GM12874 (cell line): ENCODE results near the gene CNIH3.

ENCODE experiments used
- CTCF ChIP-seq: IDR thresholded peaks from 2 replicates; pipeline ENCODE4 v1.5.1; 2011; ENCODE audit warnings: low read depth, mild to moderate bottlenecking, control low read depth, low read length, moderate library complexity; ENCODE audit not compliant: insufficient read depth

CNIH3 gene

DNA sequence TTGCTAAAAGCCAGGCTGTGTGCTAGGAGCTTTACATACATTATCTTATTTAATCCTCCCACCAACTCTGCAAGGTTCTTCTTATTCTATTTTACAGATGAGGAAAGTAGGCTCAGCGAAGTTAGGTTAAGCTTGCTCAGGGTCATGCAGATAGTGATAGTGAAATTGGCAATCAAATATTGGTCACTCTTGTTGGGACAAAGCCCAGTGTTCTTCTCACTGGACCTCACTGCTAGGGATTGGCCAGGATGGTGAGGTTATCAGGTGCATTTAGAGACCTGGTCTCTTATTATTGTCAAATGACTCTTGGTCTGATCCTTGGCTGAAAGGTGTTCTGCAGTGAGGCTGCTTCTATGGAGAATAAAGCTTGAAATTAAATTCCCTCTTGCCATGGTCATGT, 145.1 kb downstream of the CNIH3 start:
- no peak for TF ChIP-seq CTCF

GRCh38 chr1:224762046-224762445, 145.9 kb downstream of the CNIH3 start:
- no peak for TF ChIP-seq CTCF

GRCh38 chr1:224762701-224763100, 146.6 kb downstream of the CNIH3 start:
- TF ChIP-seq CTCF = no peak

DNA sequence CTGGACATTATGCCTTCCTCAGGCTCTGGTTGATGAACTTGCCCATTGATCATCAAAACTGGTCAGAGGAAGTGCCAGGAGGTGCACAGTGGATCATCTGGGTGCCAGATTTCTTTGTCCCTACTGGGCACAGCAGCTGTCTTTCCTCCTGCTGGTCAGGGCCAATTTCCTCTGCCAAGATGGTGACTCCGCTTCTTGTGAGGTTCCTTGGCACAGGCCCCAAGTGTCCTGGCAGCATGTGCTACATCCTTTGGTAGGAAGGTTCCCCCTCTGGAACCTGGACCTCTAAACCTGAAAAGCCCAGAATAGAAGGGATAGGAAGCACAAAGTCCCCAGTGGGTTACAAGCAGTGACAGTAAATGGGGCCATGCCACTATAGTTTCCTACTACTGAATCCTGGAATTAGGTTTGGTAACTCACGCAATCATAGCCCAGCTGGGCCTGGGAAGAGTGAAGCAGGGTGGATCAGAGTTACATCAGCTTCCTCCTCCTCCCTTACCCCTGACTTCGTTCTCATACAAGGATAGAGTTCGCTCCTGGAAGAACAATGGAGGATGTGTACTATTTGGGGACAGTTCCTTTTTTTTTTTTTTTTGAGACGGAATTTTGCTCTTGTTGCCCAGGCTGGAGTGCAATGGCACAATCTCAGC, 147.1 kb downstream of the CNIH3 start:
- no peak for TF ChIP-seq CTCF

DNA sequence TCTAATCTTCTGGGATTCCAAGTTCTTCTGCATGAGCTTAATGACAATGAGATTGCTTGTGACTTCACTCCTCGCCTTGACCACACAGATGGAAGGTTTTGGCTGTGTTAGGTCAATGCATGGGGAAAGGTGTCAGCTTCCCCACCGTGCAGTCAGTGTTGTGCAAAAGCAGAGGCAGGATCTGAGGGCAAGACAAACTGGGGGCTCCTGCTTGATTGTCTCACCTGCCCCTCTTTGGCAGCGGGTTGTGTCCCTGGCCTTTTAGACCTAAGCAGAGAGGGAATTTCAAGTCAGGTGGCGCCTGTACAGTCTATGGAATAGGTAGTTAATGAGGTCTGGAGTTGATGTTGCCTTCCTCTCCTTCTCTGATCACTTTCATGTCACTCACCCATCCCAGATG, 150.1 kb downstream of the CNIH3 start:
- no peak for TF ChIP-seq CTCF

DNA sequence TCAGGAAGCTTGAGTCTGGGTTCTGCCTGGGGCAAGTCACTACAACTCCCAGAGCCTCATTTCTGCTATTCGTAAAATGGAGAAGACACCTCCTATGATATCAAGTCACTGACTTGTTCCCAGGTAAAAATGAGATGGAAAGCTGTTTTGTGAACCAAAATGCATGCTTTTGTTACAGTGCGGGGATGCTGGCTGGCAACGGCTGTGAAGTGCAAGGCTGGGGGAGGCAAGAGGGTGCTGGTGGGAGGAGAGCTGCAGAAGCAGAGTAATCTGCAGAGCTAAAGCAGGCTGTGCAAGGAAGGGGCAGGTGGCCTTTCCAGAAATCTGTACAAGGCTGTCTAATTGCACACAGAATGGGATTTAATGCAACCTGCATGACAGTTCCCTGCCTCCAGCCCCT, 150.9 kb downstream of the CNIH3 start:
- no peak for TF ChIP-seq CTCF

GRCh38 chr1:224767676-224768075, 151.6 kb downstream of the CNIH3 start:
- no peak for TF ChIP-seq CTCF
